Measurements from ENCODE around the gene PBX3.

The PBX3 gene

GRCh38 chr9:125885405-125886034, 138.3 kb downstream of the PBX3 start:
- Mint-ChIP-seq H3K36me3 (ENCODE audit: low read depth) (no peaks in the 10 kb centered on the region), H3K4me3 (peak overlapping the region; percentile 22), H3K4me1 (peaks cover 83% of the 10 kb centered on the region), H3K9me3 (no peaks in the 10 kb centered on the region), H3K27me3 (ENCODE audit: low read depth, poor library complexity) (peaks cover 18% of the 10 kb centered on the region), H3K27ac (no peak overlapping the region)
- no peak for DNase-seq
- TF ChIP-seq CTCF (IDR thresholded peaks at IDR 0.05) = no peak

- DNase-seq = no peak
- no peak for TF ChIP-seq CTCF (IDR thresholded peaks at IDR 0.05)
- Mint-ChIP-seq H3K27me3 (ENCODE audit: low read depth, poor library complexity) (peaks cover 13% of the 10 kb centered on the region), H3K4me3 (peak overlapping the region; percentile 36), H3K36me3 (ENCODE audit: low read depth) (no peaks in the 10 kb centered on the region), H3K27ac (peak overlapping the region; percentile 22), H3K4me1 (peaks cover 79% of the 10 kb centered on the region), H3K9me3 (no peaks in the 10 kb centered on the region)
These were observed 139.2 kb downstream of the PBX3 start for GRCh38 chr9:125886365-125886764.

- no peak for DNase-seq
- no peak for TF ChIP-seq CTCF (IDR thresholded peaks at IDR 0.05)
- Mint-ChIP-seq H3K4me3 (no peak overlapping the region), H3K36me3 (ENCODE audit: low read depth) (no peaks in the 10 kb centered on the region), H3K4me1 (peaks cover 79% of the 10 kb centered on the region), H3K27me3 (ENCODE audit: low read depth, poor library complexity) (peaks cover 21% of the 10 kb centered on the region), H3K27ac (no peak overlapping the region), H3K9me3 (no peaks in the 10 kb centered on the region)
These were observed 140.0 kb downstream of the PBX3 start for GRCh38 chr9:125887172-125887571.

- no peak for TF ChIP-seq CTCF (IDR thresholded peaks at IDR 0.05)
- Mint-ChIP-seq H3K4me1 (peaks cover 79% of the 10 kb centered on the region), H3K9me3 (no peaks in the 10 kb centered on the region), H3K27ac (no peak overlapping the region), H3K27me3 (ENCODE audit: low read depth, poor library complexity) (peaks cover 21% of the 10 kb centered on the region), H3K36me3 (ENCODE audit: low read depth) (no peaks in the 10 kb centered on the region), H3K4me3 (peak overlapping the region; percentile 11)
- DNase-seq = no peak
These were observed 141.0 kb downstream of the PBX3 start for GRCh38 chr9:125888211-125888610.

GRCh38 chr9:125889112-125889475, 141.9 kb downstream of the PBX3 start:
- peaks cover 71% of the 10 kb centered on the region for H3K4me1 Mint-ChIP-seq
- peak overlapping the region; percentile 65 for H3K27ac Mint-ChIP-seq
- DNase-seq = no peak
- no peaks in the 10 kb centered on the region for H3K9me3 Mint-ChIP-seq
- peaks cover 21% of the 10 kb centered on the region for H3K27me3 Mint-ChIP-seq (ENCODE audit: low read depth, poor library complexity)
- TF ChIP-seq CTCF (IDR thresholded peaks at IDR 0.05) = no peak
- H3K4me3 Mint-ChIP-seq = peak overlapping the region; percentile 88
- H3K36me3 Mint-ChIP-seq (ENCODE audit: low read depth) = no peaks in the 10 kb centered on the region

All from nephron progenitor cell (in vitro differentiated cells).